Ishikawa (cell line): Measurements from ENCODE around the gene CCDC69.

Experiments used
- EP300 ChIP-seq: IDR thresholded peaks from 2 replicates; pipeline ENCODE4 v1.6.1; 2012; ENCODE audit warnings: borderline replicate concordance
- MAX ChIP-seq: IDR thresholded peaks from 2 replicates; pipeline ENCODE4 v1.6.1; 2012

- no peak for TF ChIP-seq MAX
- no peak for TF ChIP-seq EP300
Observed at GRCh38 chr5:151243127-151243526, 19.2 kb upstream of the CCDC69 start.
